Gastroesophageal sphincter (tissue), 3 donors: Measurements from ENCODE around the gene RAB17.

Source experiments
- CTCF ChIP-seq, 4 experiments: fragments of 200-600 bp in 2 of 4; fragments of 450-650 bp in 2 of 4; sonication (generic) in 1 of 4; IDR thresholded peaks; one replicate each; pipeline ENCODE4 v1.5.1; 2017 to 2019; ENCODE audit warnings: antibody characterized with exemption in 4 of 4, mild to moderate bottlenecking in 2 of 4, moderate library complexity in 2 of 4
- EP300 ChIP-seq: sonication (generic); formaldehyde crosslinking; IDR thresholded peaks from one replicate; pipeline ENCODE4 v1.6.1; 2017; ENCODE audit warnings: antibody characterized with exemption, mild to moderate bottlenecking

DNA sequence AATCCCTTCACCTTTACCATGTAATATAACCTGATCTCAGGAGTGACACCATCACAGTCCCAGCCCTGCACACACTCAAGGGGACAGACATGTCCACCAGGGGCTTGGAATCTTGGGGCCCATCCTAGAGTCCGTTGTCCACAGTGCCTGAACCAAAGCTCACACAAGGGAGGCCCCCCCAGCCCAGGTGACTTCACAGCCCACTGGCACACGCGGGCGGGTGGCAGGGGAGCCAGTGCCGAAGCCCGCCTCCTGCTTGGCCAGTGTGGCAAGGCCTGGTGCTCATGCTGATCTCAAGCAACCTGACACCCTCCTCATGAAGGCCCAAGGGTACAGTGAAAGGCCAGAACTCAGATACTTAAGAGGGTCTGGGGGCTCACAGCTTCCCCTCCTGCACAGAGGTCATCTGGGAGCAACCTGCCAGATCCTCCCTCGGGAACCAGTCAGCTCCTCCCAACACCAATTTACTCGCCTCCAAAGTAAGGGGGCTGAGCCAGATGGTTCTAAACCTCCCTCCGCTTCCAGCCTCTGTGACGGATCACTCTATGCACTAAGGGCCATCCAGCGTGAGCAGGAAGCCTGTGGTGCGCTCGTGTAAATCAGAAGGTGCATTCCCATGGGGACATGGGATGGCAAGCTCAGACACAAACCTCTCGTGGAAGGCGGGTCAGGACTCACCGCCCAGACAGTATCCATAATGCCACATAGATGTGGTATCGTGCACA, 3.2 kb upstream of the RAB17 start:
- TF ChIP-seq CTCF (IDR thresholded peaks at IDR 0.05), result no peak
- no peak for TF ChIP-seq EP300
